ENCODE measurements around the gene PRR23A.

Gene PRR23A

DNA sequence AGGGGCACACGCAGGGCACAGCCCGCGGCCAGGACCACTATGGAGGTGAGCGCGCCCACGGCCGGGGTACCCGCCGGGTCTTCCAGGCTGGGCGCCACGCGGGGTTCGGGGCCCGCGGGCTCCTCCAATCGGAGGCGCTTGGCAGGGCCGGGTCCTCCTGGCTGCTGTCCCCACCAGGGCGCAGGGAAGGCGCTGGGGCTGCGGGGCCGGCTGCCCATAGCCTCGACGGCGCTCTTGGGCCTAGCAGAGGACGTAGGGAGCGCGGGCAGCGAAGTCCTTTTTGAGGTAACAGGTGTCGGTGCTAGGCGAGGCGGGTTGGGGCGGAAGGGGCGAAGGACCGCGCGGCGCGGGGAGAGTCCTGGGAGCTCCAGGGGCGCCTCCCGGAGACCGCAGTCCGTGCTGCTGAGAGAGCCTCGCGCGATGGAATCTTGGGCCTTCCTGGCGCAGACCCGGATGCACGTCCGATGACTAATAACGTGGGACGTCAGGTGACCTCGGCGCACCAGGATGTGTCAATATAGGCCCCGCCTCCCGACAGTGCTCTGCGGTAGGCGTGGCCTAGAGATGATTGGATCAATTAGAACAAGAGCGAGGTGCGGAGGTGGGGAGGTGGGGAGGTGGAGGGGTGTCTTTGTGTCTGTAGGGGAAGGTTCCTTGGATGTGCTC, at the start of gene PRR23A:
PRR23A (minus strand) TSS at position 218 of the 666 bp plus-strand sequence; CDS start at position 218, 0 bp downstream.
- no peak for DNase-seq
- no peaks in the 10 kb centered on the region for H3K27me3 ChIP-seq (ENCODE audit: insufficient read depth, low read depth, severe bottlenecking)
- H3K9me3 ChIP-seq (ENCODE audit: severe bottlenecking): peaks cover 4% of the 10 kb centered on the region
- TF ChIP-seq, protein P1, sequence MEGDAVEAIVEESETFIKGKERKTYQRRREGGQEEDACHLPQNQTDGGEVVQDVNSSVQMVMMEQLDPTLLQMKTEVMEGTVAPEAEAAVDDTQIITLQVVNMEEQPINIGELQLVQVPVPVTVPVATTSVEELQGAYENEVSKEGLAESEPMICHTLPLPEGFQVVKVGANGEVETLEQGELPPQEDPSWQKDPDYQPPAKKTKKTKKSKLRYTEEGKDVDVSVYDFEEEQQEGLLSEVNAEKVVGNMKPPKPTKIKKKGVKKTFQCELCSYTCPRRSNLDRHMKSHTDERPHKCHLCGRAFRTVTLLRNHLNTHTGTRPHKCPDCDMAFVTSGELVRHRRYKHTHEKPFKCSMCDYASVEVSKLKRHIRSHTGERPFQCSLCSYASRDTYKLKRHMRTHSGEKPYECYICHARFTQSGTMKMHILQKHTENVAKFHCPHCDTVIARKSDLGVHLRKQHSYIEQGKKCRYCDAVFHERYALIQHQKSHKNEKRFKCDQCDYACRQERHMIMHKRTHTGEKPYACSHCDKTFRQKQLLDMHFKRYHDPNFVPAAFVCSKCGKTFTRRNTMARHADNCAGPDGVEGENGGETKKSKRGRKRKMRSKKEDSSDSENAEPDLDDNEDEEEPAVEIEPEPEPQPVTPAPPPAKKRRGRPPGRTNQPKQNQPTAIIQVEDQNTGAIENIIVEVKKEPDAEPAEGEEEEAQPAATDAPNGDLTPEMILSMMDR (IDR thresholded peaks at IDR 0.05; ENCODE audit: low read depth, low read length): no peak
- H3K27ac ChIP-seq: no peak within 1 kb of the TSS
- H3K36me3 ChIP-seq: no peaks in the 10 kb centered on the region
- no peak within 1 kb of the TSS for H3K4me3 ChIP-seq (ENCODE audit: low read depth, low read length)

DNA sequence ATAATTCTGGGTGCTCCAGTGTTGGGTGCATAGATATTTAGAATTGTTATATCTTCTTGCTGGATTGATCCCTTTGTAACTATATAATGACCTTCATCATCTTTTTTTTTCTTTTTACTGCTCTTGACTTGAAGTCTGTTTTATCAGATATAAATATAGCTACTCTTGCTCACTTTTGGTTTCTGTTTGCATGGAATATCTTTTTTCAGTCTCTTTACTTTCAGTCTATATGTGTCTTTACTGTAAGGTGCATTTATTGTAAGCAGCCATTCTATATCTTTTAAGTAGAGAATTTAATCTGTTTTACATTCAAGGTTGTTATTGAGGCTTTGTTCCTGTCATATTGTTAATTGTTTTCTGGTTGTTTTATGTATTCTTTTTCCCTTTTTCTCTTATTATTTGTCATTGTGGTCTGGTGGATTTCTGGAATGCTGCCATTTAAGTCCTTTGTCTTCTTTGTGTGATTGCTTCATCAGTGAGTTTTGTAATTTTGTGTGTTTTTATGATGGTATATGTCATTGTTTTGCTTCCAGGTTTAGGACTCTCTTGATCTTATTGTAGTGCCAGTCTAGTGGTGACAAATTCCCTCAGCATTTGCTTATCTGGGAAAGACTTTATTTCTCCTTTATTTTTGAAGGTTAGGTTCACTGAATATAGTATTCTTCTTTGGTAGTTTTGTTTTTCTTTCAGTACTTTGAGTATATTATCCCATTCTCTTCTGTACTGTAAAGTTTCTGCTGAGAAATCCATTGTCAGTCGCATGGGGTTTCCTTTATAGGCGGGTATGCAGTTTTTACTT, 46.9 kb upstream of the PRR23A start:
- no peak overlapping the region for H3K27ac ChIP-seq
- H3K36me3 ChIP-seq: no peaks in the 10 kb centered on the region
- H3K4me3 ChIP-seq (ENCODE audit: low read depth, low read length): no peak overlapping the region
- no peak for DNase-seq
- no peaks in the 10 kb centered on the region for H3K27me3 ChIP-seq (ENCODE audit: insufficient read depth, low read depth, severe bottlenecking)
- peaks cover 5% of the 10 kb centered on the region for H3K9me3 ChIP-seq (ENCODE audit: severe bottlenecking)
- TF ChIP-seq, protein P1 (IDR thresholded peaks at IDR 0.05; ENCODE audit: low read depth, low read length): no peak

DNA sequence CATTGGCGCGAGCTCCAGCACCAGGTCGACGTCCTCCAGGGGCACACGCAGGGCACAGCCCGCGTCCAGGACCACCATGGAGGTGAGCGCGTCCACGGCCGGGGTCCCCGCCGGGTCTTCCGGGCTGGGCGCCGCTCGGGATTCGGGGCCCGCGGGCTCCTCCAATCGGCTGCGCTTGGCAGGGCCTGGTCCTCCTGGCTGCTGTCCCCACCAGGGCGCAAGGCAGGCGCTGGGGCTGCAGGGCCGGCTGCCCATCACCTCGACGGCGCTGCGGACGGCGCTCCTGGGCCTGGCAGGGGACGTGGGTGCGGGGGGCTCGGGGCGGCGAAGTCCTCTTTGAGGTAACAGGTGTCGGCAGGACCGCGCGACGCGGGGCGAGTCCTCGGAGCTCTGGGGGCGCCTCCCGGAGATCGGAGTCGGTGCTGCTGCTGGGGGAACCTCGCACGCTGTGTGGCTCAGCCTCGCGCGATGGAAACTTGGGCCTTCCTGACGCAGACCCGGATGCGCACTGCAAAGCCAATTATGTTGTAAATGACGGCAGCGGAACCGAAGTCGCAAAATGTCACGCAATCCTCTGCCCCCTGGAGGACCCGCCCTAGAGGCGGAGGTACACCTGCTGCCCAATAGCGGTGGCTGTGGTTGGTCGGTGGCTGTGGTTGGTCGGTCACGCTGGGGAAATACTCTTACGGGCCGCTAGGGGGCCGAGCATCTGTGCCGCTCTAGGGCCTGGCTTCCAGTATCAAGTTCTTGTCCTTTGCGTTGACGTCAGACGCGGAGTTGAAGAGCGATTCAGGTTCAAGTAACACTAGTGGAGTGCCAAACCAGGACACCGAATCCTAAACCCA, 38.5 kb upstream of the PRR23A start, which contains the start of gene PRR23C:
PRR23C (minus strand) TSS at position 527 of the 845 bp plus-strand sequence; CDS start at position 255, 272 bp downstream.
- TF ChIP-seq, protein P1 (IDR thresholded peaks at IDR 0.05; ENCODE audit: low read depth, low read length): no peak
- Histone ChIP-seq H3K36me3 (no peaks in the 10 kb centered on the region), H3K27ac (no peak within 1 kb of the TSS), H3K4me3 (ENCODE audit: low read depth, low read length) (no peak within 1 kb of the TSS), H3K27me3 (ENCODE audit: insufficient read depth, low read depth, severe bottlenecking) (no peaks in the 10 kb centered on the region), H3K9me3 (ENCODE audit: severe bottlenecking) (no peaks in the 10 kb centered on the region)
- DNase-seq: no peak

DNA sequence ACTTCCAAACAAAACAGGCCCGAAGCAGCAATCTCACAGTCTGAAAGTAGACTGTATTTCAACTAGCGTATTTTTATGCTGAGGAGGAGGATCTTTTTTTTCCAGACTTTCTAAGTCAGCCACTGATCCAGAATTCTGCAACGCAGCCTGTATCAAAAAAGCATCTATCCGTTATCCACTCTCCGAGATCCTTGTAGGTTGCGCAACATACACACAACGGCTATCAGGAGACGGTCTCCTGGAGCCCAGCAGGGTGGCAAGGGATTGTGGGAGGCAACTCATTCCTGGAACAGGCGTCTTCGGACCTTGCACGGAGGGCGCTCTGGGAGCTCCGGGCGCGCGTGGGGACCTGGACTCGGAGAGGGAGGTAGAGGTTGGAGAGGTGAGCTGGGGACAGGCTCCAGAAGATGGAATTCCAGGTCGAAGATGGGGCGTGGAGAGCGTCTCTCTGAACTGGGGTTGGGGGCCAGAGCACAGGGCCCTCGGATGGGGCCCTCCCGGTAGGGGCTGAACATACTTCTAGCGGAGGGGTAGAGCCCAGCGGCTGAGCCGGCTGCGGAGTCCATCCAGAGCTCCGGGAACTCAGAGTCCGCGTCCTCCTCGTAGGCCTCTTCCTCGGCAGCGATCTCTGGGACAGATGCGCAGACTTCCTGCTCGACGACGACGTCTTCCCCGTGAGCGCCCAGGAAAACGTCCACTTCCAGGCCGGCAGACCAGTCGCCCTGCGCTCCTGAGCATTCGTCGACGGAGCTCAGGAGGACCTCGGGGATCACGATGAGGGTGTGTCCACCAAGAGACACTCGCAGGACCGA, 37.7 kb upstream of the PRR23A start:
- DNase-seq: no peak
- Histone ChIP-seq H3K36me3 (no peaks in the 10 kb centered on the region), H3K27me3 (ENCODE audit: insufficient read depth, low read depth, severe bottlenecking) (no peaks in the 10 kb centered on the region), H3K27ac (no peak overlapping the region), H3K4me3 (ENCODE audit: low read depth, low read length) (no peak overlapping the region), H3K9me3 (ENCODE audit: severe bottlenecking) (no peaks in the 10 kb centered on the region)
- TF ChIP-seq, protein P1 (IDR thresholded peaks at IDR 0.05; ENCODE audit: low read depth, low read length): no peak

DNA sequence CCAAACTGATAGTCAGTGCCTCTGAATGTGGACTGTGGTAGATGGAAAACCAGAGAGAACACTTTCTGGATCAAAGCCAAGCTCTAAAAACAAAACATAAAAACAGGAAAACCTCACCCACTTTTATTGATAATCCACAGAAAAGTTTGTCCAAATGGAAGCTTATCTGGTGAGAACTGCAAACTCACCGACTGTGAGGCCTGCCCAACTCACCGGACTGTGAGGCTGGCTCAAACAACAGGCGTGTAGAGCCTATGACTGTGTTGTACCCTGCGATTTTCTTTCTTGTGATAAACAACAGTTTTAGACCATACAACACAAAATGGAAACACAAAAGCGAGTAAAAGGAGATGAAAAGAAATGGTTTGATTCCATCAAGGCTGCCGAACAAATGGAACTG, 31.4 kb upstream of the PRR23A start:
- Histone ChIP-seq H3K27me3 (ENCODE audit: insufficient read depth, low read depth, severe bottlenecking) (no peaks in the 10 kb centered on the region), H3K4me3 (ENCODE audit: low read depth, low read length) (no peak overlapping the region), H3K36me3 (no peaks in the 10 kb centered on the region), H3K27ac (no peak overlapping the region), H3K9me3 (ENCODE audit: severe bottlenecking) (no peaks in the 10 kb centered on the region)
- DNase-seq: no peak
- TF ChIP-seq, protein P1 (IDR thresholded peaks at IDR 0.05; ENCODE audit: low read depth, low read length): no peak
